ENCODE data around the gene CCNK.

- TF ChIP-seq POLR2A (IDR thresholded peaks at IDR 0.05) (no peak), EP300 (IDR thresholded peaks at IDR 0.05; ENCODE audit: low read depth) (no peak), POLR2AphosphoS5 (IDR thresholded peaks at IDR 0.05) (no peak)
These were observed 31.5 kb downstream of the CCNK start for GRCh38 chr14:99512571-99513182.

Measured in transverse colon (tissue), 3 donors.